Stimulated activated CD4-positive, alpha-beta T cell treated with anti-CD3 and anti-CD28 coated beads, Interleukin-4, amount 100 ng/mL, for 24 hours (primary cell): ENCODE data around the gene CHRNA1.

Experiments
- DNase-seq: peaks from one replicate; pipeline ENCODE4 v3.0.0-alpha.2; 2020

Gene CHRNA1

DNA sequence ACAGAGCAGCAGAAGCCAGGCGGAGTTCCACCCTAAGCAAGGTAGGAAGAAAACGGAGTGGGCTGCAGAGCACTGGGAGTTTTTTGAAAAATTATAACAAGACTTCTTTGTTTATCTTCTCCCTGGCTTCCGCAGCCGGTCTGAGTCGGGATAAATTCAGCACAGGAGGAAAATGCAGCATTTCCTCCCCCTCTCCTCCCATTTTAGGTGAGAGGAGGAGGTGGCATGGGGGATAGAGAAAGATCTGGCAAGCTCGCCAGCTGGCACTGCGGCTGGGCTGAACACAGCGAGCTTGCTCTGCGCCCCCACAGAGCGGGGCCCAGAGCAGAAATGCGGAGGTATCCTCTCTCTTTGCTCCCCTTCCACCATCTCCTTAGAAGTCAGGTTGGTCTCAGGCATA is 17.7 kb upstream of the CHRNA1 start:
- no peak for DNase-seq

DNA sequence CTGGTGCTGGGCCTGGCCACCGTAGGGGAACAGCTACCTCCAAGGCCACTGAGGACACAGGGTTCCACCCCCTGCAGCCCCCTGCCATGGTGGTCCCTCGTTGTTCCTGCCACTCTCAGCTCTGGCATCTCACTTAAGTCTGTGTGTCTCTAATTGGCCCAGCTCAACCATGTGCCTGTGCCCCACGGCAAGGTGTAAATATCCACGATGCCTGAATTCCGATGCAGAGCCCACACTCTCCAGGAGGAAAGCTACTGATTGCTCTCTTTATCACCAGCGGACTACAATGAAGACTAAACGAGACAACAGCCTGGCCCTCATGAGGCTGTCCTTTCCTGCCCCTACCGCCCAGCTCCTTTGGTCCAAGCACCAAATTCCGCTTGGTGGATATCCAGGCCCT is 17.0 kb upstream of the CHRNA1 start:
- no peak for DNase-seq

DNA sequence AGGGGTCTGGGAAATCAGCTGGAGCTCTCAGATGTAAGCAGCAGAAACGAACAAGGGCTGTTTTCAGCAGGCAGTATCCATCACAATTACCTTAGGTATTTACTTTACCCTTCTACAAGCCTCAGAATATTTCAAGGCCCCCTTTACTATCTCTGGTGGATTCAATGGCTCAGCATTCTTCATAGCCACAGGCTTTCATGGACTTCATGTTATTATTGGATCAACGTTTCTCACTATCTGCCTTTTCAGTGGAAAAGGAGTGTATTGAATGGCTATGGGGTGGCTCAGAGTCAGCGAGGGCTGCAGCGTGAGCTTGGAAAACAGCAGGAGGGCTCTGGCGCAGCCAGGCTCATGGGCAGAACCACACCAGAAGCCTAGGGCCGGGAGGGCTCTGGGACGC is 16.6 kb upstream of the CHRNA1 start:
- DNase-seq, result no peak

- no peak for DNase-seq
These were observed 16.0 kb upstream of the CHRNA1 start for GRCh38 chr2:174780191-174780840.

- no peak for DNase-seq
These were observed 15.2 kb upstream of the CHRNA1 start for GRCh38 chr2:174779361-174779928.

- peak; percentile 68 for DNase-seq
These were observed 14.1 kb upstream of the CHRNA1 start for GRCh38 chr2:174778085-174778981.

DNA sequence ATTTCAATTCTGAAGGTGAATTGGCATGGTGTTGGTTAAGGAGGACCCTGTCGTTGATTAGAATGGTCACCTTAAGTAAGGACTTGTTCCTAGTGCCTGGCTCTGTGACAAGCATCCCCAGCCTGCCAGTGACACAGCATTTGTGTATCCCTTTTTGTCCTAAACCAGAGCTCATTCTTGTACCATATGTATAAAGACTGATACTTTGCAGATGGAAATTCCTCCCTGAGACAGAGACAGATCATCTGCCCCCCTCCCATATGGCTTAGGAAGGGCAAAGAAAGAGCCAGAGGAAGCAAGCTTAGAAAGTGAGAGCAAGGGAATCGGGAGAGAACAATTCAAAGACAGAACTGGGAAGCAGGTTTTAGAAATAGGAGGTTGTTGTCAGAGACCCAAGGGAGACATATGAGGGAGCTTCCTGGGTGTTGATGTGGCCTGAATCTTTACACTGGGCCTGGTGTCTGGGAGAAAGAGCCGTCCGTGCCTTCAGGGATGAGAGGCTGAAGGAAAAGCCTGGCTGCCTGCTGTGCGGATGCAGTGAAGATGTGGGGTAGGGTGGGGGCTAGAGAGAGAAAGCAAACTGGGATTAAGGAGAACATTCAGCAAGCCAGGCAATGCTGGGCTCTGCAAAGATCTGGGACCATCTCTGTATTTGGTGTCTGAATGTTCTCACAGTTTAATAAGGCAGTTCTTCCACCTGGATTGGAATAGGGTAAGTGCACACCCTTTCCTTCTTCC is 13.2 kb upstream of the CHRNA1 start:
- no peak for DNase-seq

DNA sequence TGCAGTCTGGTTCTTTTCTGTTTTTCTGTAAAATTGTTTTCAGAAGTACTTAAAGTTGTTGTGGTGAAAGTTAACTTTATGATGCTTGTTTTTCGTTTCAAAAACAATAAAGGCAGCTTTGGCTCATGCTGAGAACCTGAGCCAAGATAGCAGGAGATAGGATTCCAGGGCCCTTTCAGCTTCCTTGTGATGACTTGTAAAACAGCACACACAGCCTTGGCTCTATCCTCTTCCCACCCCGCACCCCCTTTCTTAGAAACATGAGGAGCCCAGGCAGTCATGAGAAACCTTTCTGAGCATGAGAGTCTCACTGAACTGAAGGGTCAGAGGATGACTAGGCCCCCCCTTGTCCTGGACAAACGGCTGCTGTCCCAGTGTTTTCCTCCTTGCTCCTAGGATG is 12.4 kb upstream of the CHRNA1 start:
- no peak for DNase-seq

GRCh38 chr2:174776223-174776622 is 12.0 kb upstream of the CHRNA1 start:
- no peak for DNase-seq

GRCh38 chr2:174775571-174775980 is 11.3 kb upstream of the CHRNA1 start:
- no peak for DNase-seq

DNA sequence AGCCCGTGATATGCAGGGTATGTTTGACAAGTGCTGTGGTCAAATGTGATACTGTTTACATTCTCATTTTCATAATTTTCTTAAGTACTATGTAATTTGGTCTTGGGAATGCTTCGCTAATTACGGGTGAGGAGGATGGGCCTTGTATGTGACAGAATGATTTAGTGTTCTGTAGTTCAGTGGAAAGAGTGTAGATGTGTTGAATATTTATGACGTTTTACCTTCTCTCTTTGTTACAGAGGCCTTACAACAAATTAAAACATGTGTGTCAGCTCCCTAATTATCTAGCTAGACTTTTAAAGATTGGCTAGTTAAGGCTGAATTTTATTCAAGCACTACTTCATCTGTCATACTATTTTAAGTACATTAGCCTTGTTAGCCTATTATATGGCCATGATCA is 10.6 kb upstream of the CHRNA1 start:
- DNase-seq, result no peak

DNA sequence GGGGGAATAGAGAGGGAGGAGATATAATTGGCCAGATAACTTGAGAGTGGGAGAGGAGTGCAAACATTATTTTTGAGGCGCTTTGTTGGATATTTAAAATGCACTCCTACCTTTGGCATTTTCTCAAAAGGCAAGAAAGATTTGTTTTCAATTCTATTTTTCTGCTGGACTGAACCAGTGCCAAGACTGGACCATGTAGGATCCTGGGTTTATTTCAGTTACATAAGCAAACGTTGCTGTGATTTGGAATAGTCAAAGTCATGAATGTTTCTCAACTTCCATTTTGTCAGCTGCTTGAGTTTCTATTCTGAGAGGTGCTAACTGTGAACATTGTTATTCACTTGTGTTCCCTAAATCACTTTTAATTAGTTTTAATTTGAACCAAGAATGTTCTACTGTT is 8.9 kb upstream of the CHRNA1 start:
- DNase-seq, result no peak

DNA sequence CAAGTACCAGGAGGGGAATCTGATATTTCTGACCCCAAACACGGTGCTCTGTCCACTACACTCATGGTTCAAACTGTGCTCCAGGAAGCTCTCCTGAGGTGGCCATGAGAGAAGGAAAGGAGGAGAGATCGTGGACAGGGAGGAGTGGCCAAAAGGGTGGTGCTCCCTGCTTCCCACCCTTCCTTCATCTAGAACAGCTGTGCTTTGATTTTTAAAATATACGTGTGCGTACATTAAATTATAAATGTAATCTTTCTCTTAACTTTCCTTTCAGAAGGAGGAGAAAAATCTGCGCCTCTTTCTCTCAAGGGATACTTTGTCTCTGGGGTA is 8.2 kb upstream of the CHRNA1 start:
- DNase-seq, result no peak

- DNase-seq, result peak; percentile 46
These were observed 7.6 kb upstream of the CHRNA1 start for GRCh38 chr2:174771631-174772471.

DNA sequence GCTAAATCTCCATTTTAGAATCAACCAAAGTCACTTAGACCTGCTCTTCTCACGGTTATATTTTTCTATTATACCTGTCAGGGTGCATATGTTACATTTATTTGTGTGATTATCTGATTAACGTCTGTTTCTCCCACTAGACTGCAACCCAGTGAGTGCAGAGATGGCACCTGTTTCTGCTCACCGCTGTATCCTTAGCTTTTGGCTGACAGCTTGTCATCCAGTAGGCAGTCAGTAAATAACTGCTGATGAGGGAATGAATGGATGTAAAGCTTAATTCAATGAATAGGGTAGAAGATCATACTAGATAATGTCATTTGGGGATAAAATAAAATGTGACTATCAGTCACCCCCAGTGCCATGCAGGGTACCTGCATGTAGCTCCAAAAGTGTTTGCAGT is 6.9 kb upstream of the CHRNA1 start:
- DNase-seq, result no peak

- DNase-seq, result no peak
These were observed 4.3 kb upstream of the CHRNA1 start for GRCh38 chr2:174768557-174768956.

GRCh38 chr2:174766271-174766670 is 2.0 kb upstream of the CHRNA1 start:
- DNase-seq, result no peak

DNA sequence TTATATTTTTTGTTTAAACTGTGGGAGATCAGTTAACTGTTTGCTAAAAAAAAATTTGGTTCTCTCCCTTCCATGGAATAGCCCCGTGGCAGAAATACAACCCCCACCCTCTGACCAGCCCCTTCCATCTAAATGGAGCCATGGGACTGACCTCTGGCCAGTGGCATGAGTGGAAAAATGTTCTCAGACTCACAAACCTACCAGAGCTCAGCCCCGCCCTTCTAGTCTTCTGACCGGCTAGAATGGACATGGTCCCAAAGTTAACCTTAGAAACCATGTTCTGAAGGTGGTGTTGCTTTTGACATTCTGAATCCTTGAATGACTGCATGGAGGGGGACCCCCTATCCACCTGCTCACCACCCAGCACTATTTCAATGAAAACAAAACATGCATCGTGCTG is 1.3 kb upstream of the CHRNA1 start:
- DNase-seq, result no peak

- no peak for DNase-seq
These were observed 492 bp downstream of the CHRNA1 start for GRCh38 chr2:174763780-174764179.

- DNase-seq, result no peak
These were observed 1.8 kb downstream of the CHRNA1 start for GRCh38 chr2:174762464-174762863.

- no peak for DNase-seq
These were observed 2.4 kb downstream of the CHRNA1 start for GRCh38 chr2:174761837-174762236.

DNA sequence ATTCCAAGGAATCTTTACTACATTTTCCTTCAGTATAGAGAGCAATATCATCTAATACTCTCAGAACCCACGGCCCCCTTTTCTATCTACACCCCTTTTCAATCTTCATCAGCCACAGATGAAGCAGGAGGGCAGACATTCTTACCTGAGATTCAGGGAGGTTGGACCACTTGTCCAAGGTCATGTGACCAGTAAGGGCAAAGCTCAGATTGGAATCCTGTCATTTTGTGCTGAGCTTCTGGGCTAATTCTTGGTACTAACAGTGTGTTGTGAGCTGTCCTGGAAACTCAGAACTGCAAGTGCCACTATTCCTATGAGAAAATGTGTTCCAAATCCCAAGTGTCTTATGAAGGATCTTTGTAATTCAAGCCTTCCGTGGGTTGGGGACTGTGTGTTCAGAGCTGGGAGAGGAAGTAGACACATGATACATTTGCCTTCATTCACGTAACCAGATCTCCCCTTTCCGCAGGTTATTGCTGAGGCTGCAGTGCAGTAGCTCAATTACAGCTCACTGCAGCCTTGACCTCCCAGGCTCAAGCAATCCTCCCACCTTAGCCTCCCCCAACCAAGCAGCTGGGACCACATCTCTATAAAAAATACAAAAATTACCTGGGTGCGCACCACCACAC is 3.3 kb downstream of the CHRNA1 start:
- no peak for DNase-seq
